Amniotic stem cell (primary cell): ENCODE results near the gene KDM4B.

Experiments
- DNase-seq: peaks from one replicate; lab custom pipeline; 2025; lab: John Stamatoyannopoulos, UW

The KDM4B gene

DNA sequence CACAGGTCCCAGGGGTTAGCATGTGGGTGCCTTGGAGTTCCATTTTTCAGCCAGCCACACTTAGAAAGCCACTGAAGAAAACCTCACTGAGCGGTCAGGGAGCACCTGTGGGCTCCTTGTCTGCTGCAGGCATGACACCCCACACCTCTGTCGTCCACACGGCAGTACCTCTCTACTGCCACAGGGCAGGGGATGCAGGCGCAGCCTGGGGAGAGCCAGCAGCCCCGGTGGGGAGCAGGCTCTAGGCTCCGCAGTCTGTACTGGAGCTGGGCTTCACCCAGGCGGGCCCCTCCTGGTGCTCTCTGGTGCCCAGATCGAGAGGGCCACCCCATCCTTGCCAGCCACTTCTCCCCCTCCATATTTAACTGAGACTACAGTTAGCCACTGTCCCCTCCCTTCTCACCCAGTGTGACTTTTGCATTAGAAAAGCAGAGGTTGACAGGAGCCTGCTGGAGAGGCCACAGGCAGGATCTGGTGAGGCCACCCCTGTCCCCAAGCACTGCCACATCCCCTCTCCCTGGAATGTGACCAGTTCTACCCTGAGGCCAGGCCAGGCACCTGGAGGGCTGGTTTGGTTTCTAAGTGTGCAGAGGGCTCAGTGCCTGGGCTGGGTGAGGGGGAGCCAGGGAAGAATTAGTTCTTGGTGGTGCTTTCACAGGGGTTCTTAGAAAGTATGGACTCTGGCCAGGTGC lies 104.4 kb downstream of the KDM4B start:
- DNase-seq, result no peak

GRCh38 chr19:5074407-5074806 lies 105.5 kb downstream of the KDM4B start:
- DNase-seq, result no peak

DNA sequence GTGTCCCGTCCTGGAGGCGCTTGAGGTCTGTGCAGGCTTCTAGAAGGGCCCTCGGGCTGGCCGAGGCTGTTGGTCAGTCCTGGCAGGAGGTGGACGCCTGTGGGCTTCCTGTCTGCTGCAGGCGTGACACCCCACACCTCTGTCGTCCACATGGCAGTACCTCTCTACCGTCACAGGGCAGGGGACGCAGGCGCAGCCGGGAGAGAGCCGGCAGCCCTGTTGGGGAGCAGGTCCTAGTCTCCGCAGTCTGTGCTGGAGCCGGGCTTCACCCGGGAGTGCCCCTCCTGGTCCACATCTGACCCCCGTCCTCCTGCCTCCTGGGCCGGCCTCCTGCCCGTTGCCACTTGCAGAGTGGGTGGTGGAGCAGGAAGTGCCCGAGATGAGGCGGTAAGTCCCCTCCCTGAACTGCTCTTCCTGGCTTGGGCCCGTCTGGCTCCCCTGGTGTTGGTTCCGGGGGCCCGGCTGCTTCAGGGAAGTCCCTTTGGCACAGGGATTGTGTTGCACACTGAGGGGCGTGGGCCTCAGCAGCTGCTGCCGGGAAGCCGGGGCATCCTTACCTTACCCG lies 106.0 kb downstream of the KDM4B start:
- DNase-seq, result no peak

- DNase-seq, result no peak
Measured at GRCh38 chr19:5075597-5075996, 106.7 kb downstream of the KDM4B start.

- DNase-seq, result no peak
Measured at GRCh38 chr19:5076440-5077208, 107.7 kb downstream of the KDM4B start.

DNA sequence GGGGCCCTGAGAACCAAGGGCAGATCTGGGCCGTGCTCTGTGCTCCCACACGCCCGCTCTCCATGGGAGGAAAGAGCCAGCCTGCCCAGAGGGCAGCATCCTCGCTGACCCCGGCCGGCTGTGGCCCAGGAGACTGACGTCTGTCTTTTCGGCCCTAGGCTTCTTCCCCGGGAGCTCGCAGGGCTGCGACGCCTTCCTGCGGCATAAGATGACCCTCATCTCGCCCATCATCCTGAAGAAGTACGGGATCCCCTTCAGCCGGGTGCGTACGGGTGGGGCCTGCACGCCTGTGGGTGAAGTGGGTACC lies 108.2 kb downstream of the KDM4B start:
- no peak for DNase-seq

DNA sequence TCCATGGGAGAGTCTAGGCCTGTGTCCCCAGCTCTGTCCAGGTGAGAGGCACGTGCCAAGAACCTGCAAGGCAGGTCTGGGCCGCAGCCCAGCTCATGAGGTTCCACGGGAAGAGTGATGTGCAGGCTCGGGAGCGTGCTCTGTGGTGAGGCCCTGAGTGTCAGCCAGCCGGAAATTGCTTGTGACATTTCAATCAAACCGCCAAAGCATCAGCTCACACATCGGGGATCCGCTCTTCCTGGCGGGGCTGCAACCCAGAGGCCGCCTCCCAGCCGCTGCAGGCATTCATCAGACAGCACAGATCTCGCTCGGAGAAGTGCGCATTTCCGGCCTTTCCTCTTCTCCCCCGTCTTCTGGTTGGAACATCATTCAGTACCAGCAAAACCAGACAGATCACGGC lies 109.3 kb downstream of the KDM4B start:
- no peak for DNase-seq

DNA sequence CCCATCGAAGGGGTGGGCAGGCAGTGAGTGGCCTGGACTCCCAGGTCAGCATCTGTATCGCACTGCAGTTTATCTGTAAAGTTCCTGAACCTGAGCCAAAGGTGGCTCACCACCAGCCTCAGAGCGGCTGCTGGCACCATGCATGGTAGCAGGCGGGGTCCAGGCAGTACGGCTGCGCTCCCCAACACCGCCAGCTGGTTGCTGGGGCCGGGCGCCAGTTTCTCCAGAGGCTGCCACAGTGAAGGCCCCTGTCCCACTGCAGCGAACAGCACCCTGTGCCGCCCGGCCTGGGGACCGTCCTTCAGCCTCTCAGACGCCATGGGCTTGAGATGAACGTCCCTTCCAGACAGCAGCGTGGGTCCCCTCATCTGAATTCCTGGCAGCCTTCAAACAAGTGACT lies 109.8 kb downstream of the KDM4B start:
- DNase-seq, result no peak

- DNase-seq, result no peak
Measured at GRCh38 chr19:5079071-5079774, 110.3 kb downstream of the KDM4B start.

DNA sequence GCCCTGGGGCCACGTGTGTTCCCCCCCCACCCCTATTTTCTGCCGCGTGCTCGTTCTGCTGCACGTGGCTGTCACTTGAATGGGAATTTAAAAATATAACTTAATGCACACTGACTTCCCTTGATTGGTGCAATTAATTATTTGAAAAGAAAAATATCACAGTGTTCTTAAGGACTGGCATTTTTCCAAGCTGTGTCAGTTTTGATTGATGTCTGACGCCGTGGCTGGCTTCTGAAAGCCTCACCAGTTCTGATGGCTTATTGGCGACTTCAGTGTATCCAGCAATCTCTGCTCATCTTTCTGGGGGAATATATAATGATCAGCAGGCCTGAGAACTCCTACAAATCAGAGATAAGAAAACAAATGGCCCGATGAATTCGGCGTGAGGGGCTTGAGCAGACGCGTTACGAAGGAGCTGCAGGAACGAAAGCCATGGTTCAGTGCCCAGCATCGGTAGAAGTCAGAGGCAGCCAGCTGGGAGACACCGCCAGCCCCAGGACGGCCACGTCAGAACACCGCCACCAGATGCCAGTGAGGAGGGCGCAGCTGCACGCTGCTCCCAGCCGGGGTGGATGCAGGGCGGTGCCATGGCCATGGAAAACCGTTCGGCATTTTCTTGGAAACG lies 111.2 kb downstream of the KDM4B start:
- no peak for DNase-seq

DNA sequence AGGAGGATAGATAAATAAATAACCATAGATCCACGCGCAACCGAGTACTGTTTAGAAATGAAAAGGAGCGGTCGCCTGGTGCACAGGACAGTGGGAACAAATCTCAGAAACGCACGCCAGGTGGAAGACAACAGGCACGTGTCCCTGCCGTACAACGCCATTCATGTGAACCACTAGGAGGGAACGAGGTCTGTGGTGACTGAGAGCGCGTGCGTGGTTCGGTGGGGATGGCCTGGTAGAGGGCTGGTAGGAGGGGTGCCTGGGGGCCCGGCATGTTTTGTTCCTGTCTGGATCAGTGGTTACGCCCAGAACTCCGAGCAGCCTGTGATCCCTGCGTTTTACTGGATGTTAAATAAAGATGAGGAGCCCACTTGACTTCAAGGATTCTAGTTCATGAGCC lies 111.9 kb downstream of the KDM4B start:
- no peak for DNase-seq

- DNase-seq, result no peak
Measured at GRCh38 chr19:5081443-5082161, 112.7 kb downstream of the KDM4B start.

DNA sequence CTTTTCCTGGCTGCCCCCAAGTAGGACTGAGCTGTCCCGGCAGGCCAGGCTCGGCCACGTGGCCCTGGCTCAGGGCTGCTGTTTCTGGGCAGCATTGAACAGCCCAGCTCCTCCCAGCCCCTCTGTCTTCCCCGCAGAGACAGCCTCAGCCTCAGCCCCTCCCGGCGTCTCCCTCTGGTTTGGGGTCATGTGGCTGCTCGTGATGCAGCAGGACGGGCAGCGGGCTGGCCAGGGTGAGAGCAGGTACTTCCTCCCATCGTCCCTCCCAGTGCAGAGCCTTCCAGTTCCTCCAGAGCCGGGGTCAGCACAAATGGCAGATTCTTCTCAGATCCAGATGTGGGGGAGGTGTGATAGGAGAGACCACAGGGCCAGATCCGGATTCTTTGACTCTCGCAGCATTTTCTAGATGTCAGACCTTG lies 114.6 kb downstream of the KDM4B start:
- DNase-seq, result no peak

- no peak for DNase-seq
Measured at GRCh38 chr19:5085566-5085965, 116.7 kb downstream of the KDM4B start.

DNA sequence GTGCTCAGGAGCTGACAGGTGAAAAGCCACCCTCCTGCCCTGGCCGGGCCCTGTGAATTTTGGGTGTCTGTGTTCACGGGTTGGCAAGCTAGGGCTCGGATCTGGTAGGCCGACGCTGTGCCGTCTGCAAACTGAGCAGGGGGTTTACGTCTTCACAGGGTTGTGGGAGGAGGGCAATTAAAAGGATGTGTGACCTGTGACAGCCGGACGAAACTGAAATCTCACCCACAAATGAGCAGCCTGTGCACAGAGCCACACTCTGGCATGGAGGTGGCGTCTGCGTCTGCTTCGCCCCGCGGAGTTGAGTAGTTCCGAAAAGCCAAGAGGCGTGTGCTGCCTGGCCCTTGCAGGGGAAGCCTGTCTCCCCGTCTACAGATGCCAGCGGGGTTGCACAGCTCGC lies 117.3 kb downstream of the KDM4B start:
- DNase-seq, result no peak

GRCh38 chr19:5086725-5087439 lies 118.0 kb downstream of the KDM4B start:
- DNase-seq, result no peak

GRCh38 chr19:5089283-5089682 lies 120.4 kb downstream of the KDM4B start:
- DNase-seq, result no peak

DNA sequence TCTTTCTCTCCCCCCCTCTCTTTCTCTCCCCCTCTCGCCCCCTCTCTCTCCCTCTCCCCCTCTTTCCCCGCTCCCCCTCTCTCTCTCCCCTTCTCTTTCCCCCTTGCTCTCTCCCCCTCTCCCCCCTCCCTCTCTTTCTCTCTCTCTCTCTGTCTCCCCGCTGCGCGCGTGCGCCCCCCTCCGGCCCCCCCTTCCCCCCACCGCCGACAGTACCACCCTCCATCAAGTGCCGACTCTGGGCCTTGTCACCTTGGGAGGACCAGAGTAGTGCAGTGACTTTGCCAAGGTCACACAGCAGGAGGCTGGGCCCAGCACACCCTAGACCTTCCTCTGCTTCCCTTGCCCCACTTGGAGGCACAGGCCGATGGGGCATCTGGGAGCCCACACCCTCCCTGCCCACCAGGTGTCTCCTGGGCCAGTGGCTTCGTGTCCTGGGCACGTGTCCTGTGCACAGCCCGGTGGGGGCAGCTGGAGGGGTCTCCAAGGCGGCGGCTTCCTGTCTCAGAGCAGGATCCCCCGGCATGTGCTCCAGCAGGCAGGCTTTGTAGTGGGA lies 121.6 kb downstream of the KDM4B start:
- DNase-seq, result no peak

DNA sequence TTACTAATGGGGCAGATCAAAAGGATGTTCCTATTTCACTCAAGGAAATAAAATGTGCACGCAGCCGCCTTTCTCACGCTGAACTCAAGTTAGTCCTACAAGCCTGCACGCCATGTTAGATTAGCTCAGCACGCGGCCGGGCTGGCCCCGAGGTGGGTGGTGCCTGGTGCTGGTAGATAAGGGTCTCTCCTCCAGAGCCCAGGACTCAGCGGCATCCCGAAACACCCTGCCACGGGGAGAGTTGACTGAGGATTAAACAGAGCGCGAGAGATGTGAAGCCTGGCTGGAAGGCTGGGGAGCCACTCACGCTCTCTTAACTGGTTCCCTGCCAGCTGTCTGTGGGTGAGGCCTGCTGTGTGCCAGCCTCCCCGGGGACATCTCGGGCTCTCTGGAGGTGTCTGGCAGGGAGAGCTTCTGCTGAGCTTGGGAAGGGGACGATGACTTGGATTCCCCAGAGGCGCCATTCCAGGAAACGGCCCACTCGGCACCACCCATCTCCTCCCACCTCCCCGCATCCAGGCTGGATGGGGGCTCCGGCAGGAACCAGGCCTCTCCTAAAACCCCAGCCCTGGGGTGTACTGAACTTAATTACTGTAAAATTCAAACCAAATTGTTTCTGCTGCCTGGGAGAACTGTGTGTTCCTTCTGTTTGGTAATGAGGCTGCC lies 122.2 kb downstream of the KDM4B start:
- no peak for DNase-seq
